Ascending aorta (tissue), 2 donors: ENCODE results near the gene ETNK2. TPM values are rescaled to one million over a fixed set of nuclear protein-coding genes. Genes with fewer than 3 reads are reported as not detected.

Source experiments
- DNase-seq, 2 donors: peaks; one replicate each; pipeline ENCODE4 v3.0.0-alpha.2; 2019; ENCODE audit warnings: low spot score in 2 of 2
- H3K27ac ChIP-seq, 2 donors: fragments of 200-600 bp; sonication (generic); one replicate each; pipeline ENCODE4 v1.5.1; 2016 to 2017; ENCODE audit warnings: mild to moderate bottlenecking in 1 of 2
- H3K27me3 ChIP-seq: fragments of 200-600 bp; sonication (generic); one replicate; pipeline ENCODE4 v1.5.1; 2017
- H3K36me3 ChIP-seq, 2 donors: fragments of 200-600 bp; sonication (generic); one replicate each; pipeline ENCODE4 v1.5.1; 2016
- H3K4me1 ChIP-seq, 2 donors: fragments of 200-600 bp; sonication (generic); one replicate each; pipeline ENCODE4 v1.5.1; 2016 to 2017; ENCODE audit warnings: mild to moderate bottlenecking in 1 of 2
- H3K4me3 ChIP-seq, 2 donors: fragments of 200-600 bp; sonication (generic); one replicate each; pipeline ENCODE4 v1.5.1; 2016 to 2017; ENCODE audit warnings: mild to moderate bottlenecking in 1 of 2
- H3K9me3 ChIP-seq, 2 donors: fragments of 200-600 bp; sonication (generic); one replicate each; pipeline ENCODE4 v1.5.1; 2016
- CTCF ChIP-seq, 3 experiments: fragments of 200-600 bp in 2 of 3; fragments of 450-650 bp in 1 of 3; sonication (generic) in 2 of 3; IDR thresholded peaks; one replicate each; pipeline ENCODE4 v1.5.1; 2016 to 2019; ENCODE audit warnings: antibody characterized with exemption in 3 of 3, mild to moderate bottlenecking in 1 of 3, moderate library complexity in 1 of 3
- intact Hi-C: fragments of 100-400 bp; cut with DNase I; formaldehyde crosslinking; loops from one replicate; pipeline ENCODE4 v1.15.1; 2023
- total RNA-seq: library from RNA; depleted of rRNA; stranded (reverse); fragments of >200 nt; gene quantifications from one replicate; pipeline ENCODE4 v1.1.0, GENCODE V29; 2016

Gene ETNK2
- total RNA-seq, 1 donor from 2014 or later: 22.0 TPM

DNA sequence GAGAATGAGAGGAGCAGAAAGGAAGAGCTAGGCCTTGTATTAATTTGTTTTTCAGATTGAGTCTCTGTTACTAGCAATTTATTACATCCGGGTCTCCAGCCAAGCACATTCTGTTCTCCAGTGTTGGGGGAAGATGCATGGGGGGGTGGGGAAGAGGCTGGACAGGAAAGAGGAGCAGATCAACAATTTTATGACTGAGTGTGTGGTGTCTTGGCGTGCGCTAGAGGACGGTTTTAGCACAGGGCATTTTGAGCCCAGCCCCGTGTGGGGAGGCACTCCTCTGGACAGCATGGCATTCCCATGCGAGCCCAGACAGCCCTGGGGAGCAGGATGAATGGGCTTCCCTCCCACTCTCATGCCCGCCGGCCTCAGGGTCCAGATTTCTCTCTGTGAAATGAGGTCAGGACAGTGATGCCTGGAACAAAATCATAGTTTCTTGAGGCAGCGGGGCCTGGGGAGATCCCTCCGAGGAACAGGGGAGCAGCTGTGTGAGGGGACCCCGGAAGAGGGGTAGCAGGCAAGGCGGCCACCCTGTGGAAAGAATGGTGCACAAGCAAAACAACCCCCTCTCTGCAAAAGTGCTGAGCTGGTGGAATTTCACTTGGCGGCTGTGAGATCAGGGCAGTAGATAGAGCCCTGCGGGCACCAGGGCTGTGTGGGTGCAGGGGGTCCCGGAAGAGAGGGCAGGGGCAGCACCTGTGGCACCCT lies 62.6 kb downstream of the ETNK2 start:
- H3K27me3 ChIP-seq: no peaks in the 10 kb centered on the region
- peaks cover 11 to 36% of the 10 kb centered on the region in 2 donors for H3K4me1 ChIP-seq
- H3K9me3 ChIP-seq: no peaks in the 10 kb centered on the region
- intact Hi-C loops: no loop called here
- H3K36me3 ChIP-seq: no peaks in the 10 kb centered on the region
- DNase-seq: peak in 1 of 2 donors; percentile 75
- H3K4me3 ChIP-seq: peak overlapping the region; percentile 10 to 33
- peak overlapping the region; percentile 60 to 77 for H3K27ac ChIP-seq
- peak in 2 of 3 experiments; percentile 19 to 20 for TF ChIP-seq CTCF (IDR thresholded peaks at IDR 0.05)

DNA sequence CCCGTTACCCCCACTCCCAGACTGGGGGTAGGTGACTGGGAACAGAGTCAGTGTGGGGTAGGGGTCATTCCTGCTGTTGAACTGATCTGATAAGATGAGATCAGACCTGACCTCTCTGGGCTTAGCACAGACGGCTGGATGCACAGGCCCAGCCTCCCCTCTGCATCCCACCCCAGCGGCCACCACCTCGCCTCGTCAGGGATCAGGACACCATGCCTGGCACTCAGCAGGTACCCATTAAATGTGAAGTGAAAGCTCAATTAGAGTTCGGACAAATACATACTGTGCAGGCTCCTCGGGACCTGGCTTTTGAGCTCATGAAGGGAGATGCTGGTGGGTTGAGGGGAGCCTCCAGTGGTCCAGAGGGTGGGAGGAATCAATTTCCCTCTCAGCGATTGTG lies 63.2 kb downstream of the ETNK2 start:
- DNase-seq: no peak
- intact Hi-C loops: no loop called here
- Histone ChIP-seq H3K4me1 (peaks cover 14 to 41% of the 10 kb centered on the region in 2 donors), H3K9me3 (no peaks in the 10 kb centered on the region), H3K4me3 (peak overlapping the region; percentile 10 to 33), H3K27ac (peak overlapping the region; percentile 60 to 77), H3K36me3 (no peaks in the 10 kb centered on the region), H3K27me3 (no peaks in the 10 kb centered on the region)
- TF ChIP-seq CTCF (IDR thresholded peaks at IDR 0.05): no peak

- peak overlapping the region; percentile 10 to 33 for H3K4me3 ChIP-seq
- no peaks in the 10 kb centered on the region for H3K9me3 ChIP-seq
- no peak for DNase-seq
- TF ChIP-seq CTCF (IDR thresholded peaks at IDR 0.05): no peak
- peak overlapping the region; percentile 60 to 77 for H3K27ac ChIP-seq
- intact Hi-C loops: no loop called here
- no peaks in the 10 kb centered on the region for H3K27me3 ChIP-seq
- H3K36me3 ChIP-seq: no peaks in the 10 kb centered on the region
- H3K4me1 ChIP-seq: peaks cover 14 to 43% of the 10 kb centered on the region in 2 donors
Observed at GRCh38 chr1:204087893-204088528, 63.8 kb downstream of the ETNK2 start.

DNA sequence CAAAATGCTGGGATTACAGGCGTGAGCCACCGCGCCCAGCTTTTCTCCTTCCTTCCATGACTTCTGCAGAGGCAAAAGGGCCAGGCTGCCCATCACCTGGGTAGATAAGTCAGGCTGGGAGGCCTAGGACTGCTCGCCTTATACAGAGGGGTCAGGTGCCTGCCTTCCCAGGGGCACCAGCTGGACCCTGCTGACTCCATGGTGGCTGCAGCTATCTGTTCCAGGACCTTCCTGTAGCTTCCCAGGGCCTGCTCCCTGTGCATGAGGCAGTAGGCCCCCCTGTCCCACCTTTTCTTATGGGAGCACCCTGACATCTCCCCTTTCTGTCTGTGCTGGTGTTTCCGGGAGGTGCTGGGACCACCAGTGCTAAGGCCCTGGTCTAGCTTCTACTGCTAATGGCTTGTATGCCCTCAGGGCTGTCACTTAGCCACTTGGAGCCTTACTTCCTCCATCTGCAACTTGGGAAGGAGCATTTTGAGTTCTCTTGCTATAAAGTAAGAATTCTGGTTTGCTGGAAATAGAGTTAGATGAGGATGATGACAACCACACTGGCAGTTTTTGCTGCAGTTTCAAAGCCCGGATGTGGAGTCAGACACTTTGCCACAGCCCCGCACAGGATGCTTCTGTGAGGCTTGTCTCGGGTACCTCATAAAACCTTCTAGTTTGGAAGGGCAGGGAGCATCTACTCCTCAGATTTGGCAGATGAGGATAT lies 64.5 kb downstream of the ETNK2 start:
- DNase-seq: no peak
- no peaks in the 10 kb centered on the region for H3K36me3 ChIP-seq
- H3K4me1 ChIP-seq: peaks cover 14 to 43% of the 10 kb centered on the region in 2 donors
- TF ChIP-seq CTCF (IDR thresholded peaks at IDR 0.05): no peak
- H3K27me3 ChIP-seq: no peaks in the 10 kb centered on the region
- no peak overlapping the region for H3K4me3 ChIP-seq
- intact Hi-C loops: no loop called here
- no peaks in the 10 kb centered on the region for H3K9me3 ChIP-seq
- H3K27ac ChIP-seq: peak overlapping the region; percentile 60 to 77

DNA sequence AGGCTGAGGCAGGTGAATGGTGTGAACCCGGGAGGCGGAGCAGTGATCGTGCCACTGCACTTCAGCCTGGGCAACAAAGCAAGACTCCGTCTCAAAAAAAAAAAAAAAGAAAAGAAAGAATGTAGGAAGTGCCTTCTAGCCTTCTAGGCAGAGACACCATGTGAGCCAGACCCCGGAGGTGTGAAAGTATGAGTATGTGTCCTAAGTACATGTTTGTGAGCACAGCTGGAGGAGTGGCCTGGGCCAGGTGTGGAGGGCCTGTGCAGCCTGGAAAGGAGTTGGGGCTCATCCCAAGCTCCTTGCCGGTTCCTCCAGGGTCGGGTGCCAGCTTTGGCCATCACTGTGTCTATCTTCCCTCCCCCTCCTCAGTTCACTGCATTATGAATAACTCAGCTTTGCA lies 66.0 kb downstream of the ETNK2 start:
- H3K27me3 ChIP-seq: no peaks in the 10 kb centered on the region
- intact Hi-C loops: no loop called here
- no peak overlapping the region for H3K4me3 ChIP-seq
- H3K27ac ChIP-seq: peak overlapping the region in 1 of 2 donors; percentile 1
- no peak for DNase-seq
- no peak for TF ChIP-seq CTCF (IDR thresholded peaks at IDR 0.05)
- no peaks in the 10 kb centered on the region for H3K9me3 ChIP-seq
- H3K36me3 ChIP-seq: no peaks in the 10 kb centered on the region
- H3K4me1 ChIP-seq: peaks cover 19 to 55% of the 10 kb centered on the region in 2 donors
